Islet precursor cell (in vitro differentiated cells): ENCODE measurements around the gene MEPE.
"Not testable (repeated sequence)": the region's sequence is repeated elsewhere in the genome, so short reads cannot be mapped to it uniquely, and the experiment has no call there.

Source experiments
- DNase-seq: peaks from one replicate; pipeline ENCODE4 v3.0.0-alpha.2; 2018

The MEPE gene

DNA sequence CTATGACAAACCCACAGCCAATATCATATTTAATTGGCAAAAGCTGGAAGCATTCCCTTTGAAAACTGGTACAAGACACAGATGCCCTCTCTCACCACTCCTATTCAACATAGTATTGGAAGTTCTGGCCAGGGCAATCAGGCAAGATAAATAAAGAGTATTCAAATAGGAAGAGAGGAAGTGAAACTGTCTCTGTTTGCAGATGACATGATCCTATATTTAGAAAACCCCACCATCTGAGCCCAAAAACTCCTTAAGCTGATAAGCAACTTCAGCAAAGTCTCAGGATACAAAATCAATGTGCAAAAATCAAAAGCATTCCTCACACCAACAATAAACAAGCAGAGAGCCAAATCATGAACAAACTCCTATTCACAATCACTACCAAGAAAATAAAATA, 58.0 kb downstream of the MEPE start:
- DNase-seq: not testable (repeated sequence)

DNA sequence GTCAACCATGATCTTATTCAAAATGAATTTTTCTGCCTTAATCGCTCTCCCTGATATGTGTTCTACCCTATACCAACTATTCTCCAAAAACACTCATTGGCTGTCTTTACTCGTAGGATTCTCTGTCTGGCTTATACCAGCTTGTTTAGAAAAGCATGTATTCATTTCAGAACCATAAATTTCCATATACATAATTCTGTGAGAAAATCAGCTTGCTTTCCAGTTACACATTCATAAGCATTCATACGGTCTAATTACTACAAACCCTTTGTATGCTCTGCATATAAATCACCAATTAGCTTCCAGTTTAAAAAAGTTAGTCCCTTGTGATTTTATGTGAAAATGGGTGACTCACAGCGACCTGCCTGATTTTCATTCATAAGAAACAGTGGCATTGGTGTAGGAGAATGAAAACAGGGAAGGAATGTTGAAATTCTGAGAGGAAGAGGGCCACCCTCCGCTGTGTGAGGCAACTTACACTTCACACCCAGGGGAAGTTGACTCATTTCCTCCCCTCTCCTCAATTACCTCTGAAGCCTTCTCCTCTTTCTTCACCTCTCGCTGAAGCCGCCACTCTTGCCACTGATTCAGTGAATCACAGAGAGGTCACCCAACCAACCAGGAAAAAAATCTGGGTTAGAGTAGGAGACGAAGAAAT, 63.3 kb downstream of the MEPE start:
- peak; percentile 83 for DNase-seq
